Activated T-cell treated with anti-CD3 and anti-CD28 coated beads for 1 hour (primary cell): ENCODE measurements around the gene ASPG.

Experiments used
- DNase-seq: peaks from one replicate; pipeline ENCODE4 v3.0.0-alpha.2; 2020; ENCODE audit warnings: low read depth

ASPG gene

DNA sequence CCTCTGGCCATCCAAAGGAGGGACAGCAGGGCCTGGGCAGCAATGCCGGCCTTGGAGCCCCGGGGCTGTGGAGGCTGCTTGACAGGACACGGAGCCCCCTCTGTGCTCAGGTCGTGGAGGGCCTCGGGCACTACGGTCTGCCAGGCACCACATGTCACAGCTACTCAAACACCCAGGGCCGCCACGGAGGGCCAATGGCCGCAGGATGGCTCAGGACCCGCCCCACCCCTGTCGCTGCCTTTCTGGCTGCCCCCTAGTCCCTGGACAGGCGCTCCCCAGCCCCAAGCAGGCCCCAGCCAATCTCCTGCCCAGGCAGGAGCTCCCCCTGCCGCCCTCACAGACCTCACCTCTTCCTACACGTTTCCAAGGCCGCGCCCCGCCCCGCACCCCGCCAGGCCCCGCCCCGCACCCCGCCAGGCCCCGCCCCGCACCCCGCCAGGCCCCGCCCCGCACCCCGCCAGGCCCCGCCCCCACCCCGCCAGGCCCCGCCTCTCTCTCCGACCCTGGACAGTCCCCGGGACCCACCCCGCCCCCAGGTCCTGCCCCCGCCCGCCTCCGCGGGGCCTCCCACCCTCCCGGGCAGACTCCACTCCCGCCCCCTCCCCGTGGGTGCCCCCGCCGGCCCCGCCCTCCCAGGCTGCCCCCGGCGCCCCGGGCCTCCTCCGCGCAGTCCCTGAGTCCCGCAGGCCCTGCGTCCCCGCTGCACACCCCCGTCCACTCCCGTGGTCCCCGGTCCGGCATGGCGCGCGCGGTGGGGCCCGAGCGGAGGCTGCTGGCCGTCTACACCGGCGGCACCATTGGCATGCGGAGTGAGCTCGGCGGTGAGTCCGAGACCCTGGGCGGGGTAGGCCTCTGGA, at the start of gene ASPG:
ASPG (plus strand) TSS at position 669 of the 857 bp plus-strand sequence; CDS start at position 740, 71 bp downstream.
- no peak for DNase-seq

DNA sequence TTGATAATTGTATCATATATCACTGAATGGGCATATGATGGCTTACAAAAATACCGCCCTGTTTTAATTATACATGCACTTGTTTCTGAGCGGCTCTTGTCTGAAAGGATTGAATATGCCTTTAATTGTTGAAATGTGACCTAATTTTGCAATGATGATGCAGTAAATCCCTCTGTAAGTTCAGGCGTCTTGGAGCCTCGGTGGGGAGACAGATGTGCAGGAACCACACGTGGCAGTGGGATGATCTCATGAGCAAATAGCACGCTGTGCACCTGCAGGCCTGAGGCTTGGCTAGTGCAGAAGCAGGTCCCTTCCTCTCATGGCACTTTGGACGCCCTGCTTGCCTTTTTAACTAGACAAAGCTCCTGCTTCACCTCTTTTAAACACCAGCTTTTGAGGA, 49.3 kb upstream of the ASPG start:
- DNase-seq, result no peak

DNA sequence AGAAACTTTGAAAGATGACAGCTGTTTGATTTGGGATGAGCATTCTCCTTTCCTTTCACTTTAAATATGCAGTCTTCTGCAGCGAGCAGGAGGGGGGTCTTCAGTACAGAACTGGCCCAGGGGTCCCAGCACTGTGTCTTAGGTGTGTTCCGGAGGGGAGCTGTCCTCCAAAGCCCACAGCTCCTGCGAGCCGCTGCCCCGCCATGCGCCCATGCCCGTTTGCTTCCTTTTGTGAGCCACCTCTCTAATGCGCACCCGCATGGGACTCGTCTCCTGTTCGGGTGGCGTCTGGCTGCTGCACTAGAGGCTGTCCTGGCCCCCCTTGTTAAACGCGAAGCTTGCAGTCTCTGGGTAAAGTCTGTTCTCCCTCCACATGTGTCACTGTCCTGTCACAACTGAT, 48.4 kb upstream of the ASPG start:
- DNase-seq, result no peak

DNA sequence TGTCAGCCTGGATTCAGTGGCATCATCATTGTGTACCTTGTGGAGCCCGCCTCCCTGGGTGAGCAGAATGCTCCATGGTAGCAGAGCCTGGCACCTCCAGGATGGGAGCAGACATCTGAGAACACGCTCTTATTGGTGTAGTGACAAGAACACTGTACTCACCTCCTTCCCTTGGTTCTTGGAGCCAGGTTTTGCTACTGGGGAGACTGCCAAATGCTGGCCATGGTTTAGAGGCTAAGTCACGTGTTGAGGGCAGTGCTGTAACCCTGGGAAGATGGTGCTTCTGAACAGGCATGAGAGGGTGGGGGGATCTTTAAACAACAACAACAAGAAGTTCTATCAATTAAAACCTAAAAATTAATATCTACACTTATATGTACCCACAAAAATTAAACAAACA, 47.6 kb upstream of the ASPG start:
- DNase-seq, result no peak

DNA sequence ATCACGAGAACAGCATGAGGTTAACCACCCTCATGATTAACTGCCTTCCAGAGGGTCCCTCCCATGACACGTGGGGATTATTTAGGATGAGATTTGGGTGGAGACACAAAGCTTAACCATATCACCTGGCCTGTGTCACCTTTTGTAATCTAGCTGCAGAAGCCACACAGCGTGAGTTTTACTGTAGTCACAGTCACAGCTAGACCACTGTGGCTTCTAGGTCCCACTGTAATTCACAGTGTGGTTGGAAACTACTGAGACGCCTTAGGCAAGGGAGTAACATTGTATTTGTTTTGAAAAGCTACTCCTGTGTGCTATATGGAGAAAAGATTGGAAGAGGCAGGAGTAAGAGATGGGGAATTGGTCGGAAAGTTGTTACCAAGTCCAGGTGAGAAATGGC, 46.3 kb upstream of the ASPG start:
- DNase-seq, result no peak

DNA sequence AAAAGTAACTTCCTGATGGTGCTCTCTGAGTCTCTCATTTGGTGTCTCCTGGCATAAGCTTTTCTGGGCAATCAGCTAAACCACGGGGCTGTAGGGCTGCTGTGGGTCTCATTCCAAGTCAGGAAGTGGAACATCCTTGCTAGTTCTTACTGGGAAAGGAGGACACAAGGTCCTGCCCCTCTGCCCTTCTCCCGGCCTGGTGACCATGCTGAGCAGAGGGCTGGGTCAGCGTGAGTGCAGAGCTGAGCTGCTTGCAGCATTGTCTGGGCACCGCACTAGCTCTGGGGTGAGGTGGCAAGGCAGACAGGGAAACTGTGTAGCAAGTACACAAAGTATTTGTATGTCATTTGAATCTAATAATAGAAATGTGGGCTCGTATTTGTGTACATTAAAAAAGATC, 45.0 kb upstream of the ASPG start:
- no peak for DNase-seq

DNA sequence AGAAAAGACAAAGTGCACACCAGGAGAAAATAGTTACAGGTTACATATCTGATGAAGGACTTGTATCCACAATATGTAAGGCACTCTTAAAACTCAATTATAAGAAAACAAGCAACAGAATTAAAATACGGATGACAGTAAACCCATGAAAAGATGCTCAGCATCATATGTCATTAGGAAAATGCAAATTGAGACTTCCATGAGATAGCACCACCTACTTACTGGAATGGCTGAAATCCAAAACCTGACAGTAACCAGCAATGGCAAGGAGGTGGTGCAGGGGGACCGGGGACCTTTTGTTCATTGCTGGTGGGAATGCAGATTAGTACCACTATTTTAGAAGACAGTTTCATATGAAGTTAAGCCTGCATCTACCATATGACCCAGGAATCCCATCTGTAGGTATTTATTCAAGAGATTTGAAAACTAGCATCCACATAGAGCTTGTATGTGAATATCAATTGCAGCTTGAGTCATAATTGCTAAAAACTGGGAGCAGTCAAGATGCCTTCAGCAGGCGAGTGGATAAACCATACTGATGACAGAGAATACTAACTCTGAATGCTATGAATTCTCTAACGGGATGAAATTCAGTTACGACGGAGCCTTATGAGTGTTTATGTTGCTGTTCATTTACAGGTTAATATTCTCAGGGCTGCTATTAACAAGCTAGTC, 43.9 kb upstream of the ASPG start:
- DNase-seq, result no peak

DNA sequence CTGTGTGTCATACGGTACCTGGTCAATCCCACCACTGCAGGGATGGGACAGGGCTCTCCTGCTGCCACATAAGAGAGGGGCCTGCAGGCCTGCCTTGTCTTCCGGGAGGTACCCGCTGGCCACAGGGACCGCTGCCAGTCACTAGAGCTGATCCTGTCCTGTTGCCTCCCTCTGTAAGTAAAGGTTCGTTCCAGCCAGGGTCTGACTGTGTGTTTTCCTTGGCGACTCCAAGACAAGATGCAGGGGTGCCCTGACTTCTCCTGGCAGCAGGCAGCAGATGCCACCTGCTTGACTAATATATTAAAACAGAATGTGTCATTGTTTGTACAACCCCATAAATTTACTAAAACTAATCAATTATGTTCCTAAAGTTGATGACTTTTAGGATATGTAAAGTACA, 41.5 kb upstream of the ASPG start:
- no peak for DNase-seq

DNA sequence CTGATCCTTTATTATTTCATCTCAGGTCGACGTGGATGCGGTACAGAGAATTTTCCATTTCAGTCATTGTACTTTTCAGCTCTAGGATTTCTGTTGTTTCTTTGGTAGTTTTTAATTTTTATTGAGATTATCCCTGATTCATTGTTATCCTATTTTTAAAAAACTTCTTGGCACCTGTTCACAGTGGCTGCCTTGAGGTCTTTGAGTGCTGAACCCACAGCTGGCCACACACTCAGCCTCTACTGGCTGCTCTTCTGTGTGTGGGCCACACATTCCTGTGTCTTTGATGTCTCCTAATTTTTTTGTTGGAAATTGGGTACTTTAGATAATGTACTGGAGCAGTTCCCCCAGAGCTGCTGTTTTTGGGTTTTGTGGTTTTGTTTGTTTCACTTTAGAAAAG, 37.7 kb upstream of the ASPG start:
- no peak for DNase-seq

DNA sequence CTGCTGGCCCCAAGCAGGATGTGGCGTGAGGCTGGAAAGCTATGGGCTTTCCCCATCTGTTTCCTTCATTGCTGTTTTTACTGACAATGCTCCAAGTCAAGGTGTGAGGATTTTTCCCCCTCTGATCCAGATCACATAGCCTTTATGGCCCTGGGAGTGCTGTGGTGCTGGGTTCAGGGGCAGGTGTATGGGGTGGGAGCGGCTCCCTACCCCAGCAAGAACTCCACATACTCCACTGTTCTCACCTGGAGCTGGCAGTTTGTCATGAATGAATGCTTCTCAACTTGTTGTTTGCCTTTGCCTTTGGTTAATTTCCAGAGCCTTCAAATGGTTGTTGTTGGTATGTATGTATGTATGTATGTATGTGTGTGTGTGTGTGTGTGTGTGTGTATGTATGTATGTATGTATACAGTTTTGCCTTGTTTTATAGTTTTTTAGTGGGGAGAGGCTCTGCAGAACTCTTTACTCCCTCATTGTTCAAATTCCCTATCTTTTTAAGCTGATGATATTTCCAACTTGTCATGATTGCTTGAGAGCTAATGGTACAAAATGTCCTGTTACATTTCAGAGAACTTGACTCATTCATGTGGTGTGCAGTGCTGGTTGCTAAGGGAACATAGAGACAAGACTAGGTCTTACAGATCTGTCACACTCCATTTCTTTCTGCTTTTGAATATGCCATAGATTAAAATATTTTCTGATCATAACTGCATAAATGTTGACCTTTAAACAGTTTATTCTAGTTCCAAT, 36.6 kb upstream of the ASPG start:
- DNase-seq, result no peak

DNA sequence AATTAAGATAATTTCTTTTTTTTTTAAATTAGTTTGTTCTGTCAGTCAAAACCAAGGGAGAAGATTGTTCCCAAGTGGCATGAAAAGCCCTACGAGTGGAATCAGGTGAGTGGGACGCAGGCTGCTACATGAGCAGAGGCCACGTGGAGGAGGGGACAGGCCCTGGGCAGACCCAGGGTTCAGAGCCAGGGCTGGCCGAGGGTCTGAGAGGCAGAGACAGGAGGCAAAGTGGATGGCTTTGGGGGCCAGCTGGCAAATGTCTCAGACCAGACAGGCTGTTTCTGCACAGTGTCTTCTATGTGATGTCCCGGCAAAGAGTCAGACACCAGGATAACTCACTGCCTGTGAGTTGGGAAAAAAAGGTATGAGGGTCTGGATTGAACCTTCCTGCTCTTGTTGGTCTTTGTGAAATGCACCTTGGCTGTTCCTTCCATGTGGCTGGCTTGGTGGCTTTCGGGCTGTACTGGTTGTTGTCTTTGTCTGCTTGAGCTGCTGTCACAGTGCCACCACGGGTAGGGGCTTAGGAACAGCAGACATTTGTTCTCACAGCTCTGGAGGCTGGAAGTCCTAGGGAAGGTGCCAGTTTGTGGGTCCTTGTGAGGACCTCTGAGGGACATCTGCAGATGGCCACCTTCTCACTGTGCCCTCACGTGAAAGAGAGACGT, 35.8 kb upstream of the ASPG start:
- no peak for DNase-seq

DNA sequence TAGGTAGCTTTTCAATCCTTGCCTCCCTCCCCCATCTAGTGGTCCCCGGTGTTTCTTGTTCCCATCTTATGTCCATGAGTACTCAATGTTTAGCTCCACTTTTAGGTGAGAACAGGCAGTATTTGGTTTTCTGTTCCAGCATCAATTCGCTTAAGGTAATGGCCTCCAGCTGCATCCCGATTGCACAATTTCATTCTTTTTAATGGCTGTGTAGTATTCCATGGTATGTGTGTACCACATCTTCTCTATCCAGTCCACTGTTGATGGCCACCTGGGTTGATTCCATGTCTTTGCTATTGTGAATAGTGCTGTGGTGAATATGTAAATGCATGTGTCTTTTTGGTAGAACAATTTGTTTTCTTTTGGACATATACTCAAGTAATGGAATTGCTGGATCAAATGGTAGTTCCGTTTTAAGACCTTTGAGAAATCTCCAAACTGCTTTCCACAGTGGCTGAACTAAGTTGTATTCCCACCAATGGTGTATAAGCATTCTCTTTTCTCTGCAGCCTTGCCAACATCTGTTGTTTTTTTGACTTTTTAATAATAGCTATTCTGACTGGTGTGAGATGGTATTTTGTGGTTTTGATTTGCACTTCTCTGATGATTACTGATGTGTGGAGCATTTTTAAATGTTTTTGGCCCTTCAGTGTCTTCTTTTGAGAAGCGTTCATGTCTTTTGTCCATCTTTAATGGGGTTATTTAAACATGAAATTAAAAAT, 34.2 kb upstream of the ASPG start:
- DNase-seq, result no peak

DNA sequence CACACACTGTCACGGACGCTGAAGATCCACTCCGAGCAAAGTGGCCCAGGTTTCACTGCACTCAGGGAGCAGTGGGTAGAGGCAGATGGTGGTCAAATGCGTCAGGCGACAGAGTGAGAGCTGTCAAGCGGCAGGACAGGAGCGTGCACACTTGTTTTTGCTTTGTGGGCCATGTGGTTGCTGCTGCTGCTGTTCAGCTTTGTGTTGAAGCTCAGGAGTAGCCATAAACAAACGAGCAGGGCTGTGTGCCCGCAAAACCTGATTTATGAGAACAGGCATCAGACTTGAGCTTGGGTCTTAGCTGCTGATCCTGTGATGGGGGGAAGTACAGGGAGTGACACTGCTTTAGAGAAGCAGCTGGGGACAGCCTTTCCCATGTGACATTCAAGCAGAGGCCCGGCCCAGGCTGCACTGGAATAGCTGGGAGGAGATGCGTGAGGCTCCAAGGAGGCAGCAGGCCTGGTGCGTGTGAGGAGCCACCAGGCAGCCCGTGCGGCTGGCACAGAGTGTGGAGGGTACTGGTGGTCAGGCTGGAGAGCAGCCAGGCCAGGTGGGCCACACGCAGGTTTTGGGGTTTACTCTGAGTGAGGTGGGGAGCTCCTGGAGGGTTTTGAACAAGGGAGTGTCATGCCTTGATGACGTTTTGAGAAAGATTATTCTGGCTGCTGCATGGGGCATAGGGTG, 31.1 kb upstream of the ASPG start:
- no peak for DNase-seq

DNA sequence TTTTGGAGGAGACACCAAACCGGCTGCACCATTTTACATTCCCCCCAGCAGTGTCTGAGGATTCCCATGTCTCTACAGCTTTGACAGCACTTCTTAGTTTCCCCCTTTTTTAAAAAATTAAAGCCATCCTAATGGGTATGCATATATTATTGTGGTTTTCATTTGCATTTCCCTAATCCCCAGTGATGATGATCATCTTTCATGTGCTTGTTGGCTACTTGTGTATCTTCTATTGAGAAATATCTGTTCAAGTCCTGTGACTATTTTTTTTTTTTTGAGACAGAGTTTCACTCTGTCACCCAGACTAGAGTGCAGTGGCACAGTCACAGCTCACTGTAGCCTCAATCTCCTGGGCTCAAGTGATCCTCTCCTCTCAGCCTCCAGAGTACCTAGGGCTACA, 23.2 kb upstream of the ASPG start:
- DNase-seq, result no peak

DNA sequence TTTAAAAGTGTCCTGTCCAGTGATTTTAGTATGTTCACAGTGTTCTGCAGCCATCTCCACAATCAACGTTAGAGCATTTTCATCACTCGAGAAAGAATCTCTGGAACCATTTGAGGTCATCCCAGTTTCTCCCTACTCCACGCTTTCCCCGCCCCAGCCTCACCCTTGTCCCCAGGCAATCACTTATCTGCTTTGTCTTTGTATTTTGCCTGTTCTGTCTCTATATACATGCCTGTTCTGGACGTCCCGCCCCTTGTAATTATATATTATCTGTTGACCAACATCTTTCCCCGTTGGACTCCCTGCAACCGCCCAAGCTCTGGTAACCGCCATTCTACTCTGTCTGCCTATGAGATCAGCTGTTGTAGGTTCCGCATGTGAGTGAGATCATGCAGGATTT, 21.5 kb upstream of the ASPG start:
- no peak for DNase-seq

DNA sequence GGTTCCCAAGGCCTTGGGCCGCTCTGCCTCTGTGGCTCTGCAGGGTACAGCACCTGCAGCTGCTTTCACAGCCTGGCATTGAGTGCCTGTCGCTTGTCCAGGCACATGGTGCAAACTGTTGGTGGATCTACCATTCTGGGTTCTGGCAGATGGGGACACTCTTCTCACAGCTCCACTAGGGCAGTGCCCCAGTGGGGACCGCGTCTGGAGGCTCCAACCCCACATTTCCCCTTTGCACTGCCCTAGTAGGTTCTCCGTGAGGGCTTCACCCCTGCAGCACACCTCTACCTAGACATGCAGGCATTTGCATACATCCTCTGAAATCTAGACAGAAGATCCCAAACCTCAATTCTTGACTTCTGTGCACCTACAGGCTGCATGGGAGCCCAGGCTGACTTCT, 19.2 kb upstream of the ASPG start:
- DNase-seq, result no peak

DNA sequence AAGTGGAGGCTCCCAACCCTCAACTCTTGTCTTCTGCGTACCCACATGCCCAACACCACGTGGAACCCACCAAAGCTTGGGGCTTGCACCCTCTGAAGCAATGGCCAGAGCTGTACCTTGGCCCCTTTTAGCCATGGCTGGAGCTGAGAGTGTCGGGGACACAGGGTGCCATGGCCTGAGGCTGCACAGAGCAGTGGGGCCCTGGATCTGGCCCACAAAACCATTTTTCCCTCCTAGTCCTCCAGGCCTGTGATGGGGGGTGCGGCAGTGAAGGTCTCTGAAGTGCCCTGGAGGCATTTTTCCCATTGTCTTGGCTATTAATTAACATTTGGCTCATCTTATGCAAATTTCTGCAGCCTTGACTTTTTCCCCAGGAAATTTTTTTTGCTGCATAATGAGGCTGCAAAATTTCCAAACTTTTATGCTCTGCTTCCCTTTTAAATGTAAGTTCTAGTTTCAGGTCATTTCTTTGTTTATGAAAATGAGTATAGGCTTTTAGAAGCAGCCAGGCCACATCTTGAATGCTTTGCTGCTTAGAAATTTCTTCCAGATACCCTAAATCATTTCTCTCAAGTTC, 18.7 kb upstream of the ASPG start:
- no peak for DNase-seq

DNA sequence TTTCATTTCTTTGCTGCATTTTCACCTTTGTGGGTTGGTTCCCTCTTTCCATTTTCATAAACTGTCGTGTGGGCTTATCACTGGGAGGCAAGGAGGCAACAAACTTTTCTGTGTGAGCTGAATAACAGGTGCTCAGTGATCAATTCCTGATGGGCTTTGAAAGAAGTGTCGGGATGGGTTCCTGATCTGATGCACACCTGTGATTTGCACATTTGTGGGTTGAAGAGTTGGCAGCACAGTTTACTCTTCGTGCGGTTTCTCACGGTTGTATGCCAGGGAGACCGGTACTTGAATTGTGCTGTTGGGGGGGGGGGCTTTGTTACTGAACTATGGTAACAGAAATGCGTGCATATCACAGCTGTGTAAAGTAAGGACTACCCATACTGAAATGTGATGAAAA, 16.0 kb upstream of the ASPG start:
- no peak for DNase-seq

DNA sequence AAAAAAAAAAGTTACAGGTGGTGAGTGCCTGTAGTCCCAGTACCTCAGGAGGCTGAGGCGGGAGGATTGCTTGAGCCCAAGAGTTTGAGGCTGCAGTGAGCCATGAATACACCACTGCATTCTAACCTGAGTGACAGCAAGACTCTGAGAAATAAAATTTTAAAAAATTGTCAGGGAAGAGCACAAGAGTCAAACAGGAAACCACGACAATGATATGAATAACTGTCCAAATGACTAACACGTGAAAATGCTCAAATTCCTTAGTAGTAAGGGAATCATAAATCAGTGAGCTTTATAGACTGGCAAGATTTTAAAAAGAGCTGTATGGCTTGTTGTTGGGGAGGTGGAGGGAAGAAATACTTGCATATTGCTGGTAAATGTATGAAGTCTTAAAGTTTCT, 12.9 kb upstream of the ASPG start:
- DNase-seq, result no peak

DNA sequence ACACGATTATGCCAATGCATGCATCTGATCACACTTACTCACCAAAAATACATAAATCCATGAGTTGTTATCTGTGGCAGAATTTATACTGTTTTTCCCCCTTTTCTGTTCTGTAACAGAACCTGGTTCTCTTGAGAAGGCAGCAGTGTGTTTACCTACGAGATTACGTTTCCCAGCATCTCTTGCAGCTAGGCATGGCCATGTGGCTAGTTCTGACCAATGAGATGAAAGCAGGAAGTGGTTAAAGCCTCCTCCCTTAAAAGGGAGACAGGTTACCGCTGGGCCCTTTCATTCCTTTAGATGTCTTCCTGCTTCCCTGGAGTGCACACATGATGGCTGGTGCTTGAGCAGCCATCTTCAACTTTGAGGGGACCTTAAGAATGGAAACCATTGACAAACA, 11.7 kb upstream of the ASPG start:
- DNase-seq, result no peak
